CD14-positive monocyte (primary cell): Measurements from ENCODE around the gene LRSAM1. TPM values are rescaled to one million over a fixed set of nuclear protein-coding genes. Genes with fewer than 3 reads are reported as not detected.

Source experiments
- DNase-seq, 3 donors: peaks; one replicate each; pipeline ENCODE4 v3.0.0-alpha.2; 2011 to 2022
- H2AFZ ChIP-seq: 2 replicates; pipeline ENCODE4 v1.6.0; 2012; ENCODE audit warnings: mild to moderate bottlenecking, low read depth, low read length, inconsistent platforms; ENCODE audit not compliant: insufficient read depth, poor library complexity, severe bottlenecking
- H3K27ac ChIP-seq, 2 donors: 1 replicate in 1 of 2; 2 replicates in 1 of 2; pipeline ENCODE4 v1.5.1; 2012 to 2013; ENCODE audit warnings: low read length in 2 of 2, control low read depth in 1 of 2, inconsistent platforms in 1 of 2, low read depth in 1 of 2, mild to moderate bottlenecking in 1 of 2
- H3K27me3 ChIP-seq, 2 donors: one replicate each; pipeline versions ENCODE4 v1.6.0 to v1.6.1; 2011 to 2013; ENCODE audit warnings: low read length in 2 of 2; ENCODE audit not compliant: control insufficient read depth in 2 of 2, insufficient read depth in 2 of 2
- H3K36me3 ChIP-seq, 2 donors: replicated peaks in 1 of 2; 1 replicate in 1 of 2; 2 replicates in 1 of 2; pipeline versions ENCODE4 v1.5.1 to v1.6.1; 2012 to 2013; ENCODE audit warnings: low read length in 2 of 2, control low read depth in 1 of 2, inconsistent platforms in 1 of 2, mild to moderate bottlenecking in 1 of 2; ENCODE audit not compliant: insufficient read depth in 2 of 2, control insufficient read depth in 1 of 2
- H3K4me1 ChIP-seq, 2 donors: 1 replicate in 1 of 2; 2 replicates in 1 of 2; pipeline versions ENCODE4 v1.5.1 to v1.6.1; 2012 to 2013; ENCODE audit warnings: low read length in 2 of 2, control low read depth in 1 of 2, inconsistent platforms in 1 of 2, mild to moderate bottlenecking in 1 of 2, moderate library complexity in 1 of 2; ENCODE audit not compliant: insufficient read depth in 2 of 2, control insufficient read depth in 1 of 2
- H3K4me2 ChIP-seq: replicated peaks from 2 replicates; pipeline ENCODE3; 2012; ENCODE audit warnings: low read length, moderate library complexity, mild to moderate bottlenecking; ENCODE audit not compliant: poor library complexity, severe bottlenecking; ENCODE audit errors: extremely low read depth
- H3K4me3 ChIP-seq, 3 experiments: fragments of 200-600 bp in 1 of 3; sonication (generic) in 1 of 3; replicated peaks in 1 of 3; 1 replicate in 2 of 3; 2 replicates in 1 of 3; pipeline ENCODE4 v1.5.1; 2011 to 2013; ENCODE audit warnings: low read length in 3 of 3, mild to moderate bottlenecking in 3 of 3, control low read depth in 2 of 3, low read depth in 2 of 3, inconsistent platforms in 1 of 3, moderate library complexity in 1 of 3
- H3K79me2 ChIP-seq: 2 replicates; pipeline ENCODE4 v1.6.0; 2012; ENCODE audit warnings: mild to moderate bottlenecking, control low read depth, inconsistent platforms, low read length, moderate library complexity; ENCODE audit not compliant: insufficient read depth
- H3K9ac ChIP-seq: 2 replicates; pipeline ENCODE4 v1.6.0; 2017; ENCODE audit warnings: low read length, mild to moderate bottlenecking; ENCODE audit not compliant: insufficient read depth, poor library complexity, severe bottlenecking
- H3K9me3 ChIP-seq, 2 donors: replicated peaks in 1 of 2; 1 replicate in 1 of 2; 2 replicates in 1 of 2; pipeline versions ENCODE4 v1.5.1 to v1.6.1; 2012 to 2013; ENCODE audit warnings: low read length in 2 of 2, control low read depth in 1 of 2; ENCODE audit not compliant: control insufficient read depth in 1 of 2, insufficient read depth in 1 of 2
- H4K20me1 ChIP-seq: 2 replicates; pipeline ENCODE4 v1.6.0; 2012; ENCODE audit warnings: mild to moderate bottlenecking, low read length, control low read depth, moderate library complexity; ENCODE audit not compliant: insufficient read depth
- H3K27ac Mint-ChIP-seq, 7 donors: one replicate each; pipeline ENCODE4 v1.8.0; 2020; ENCODE audit warnings: mild to moderate bottlenecking in 7 of 7, mixed read lengths in 7 of 7, moderate library complexity in 6 of 7, inconsistent platforms in 2 of 7
- H3K27me3 Mint-ChIP-seq, 3 donors: one replicate each; pipeline ENCODE4 v1.8.0; 2021 to 2022; ENCODE audit warnings: low read depth in 3 of 3, mild to moderate bottlenecking in 3 of 3, mixed read lengths in 3 of 3, moderate library complexity in 3 of 3, inconsistent platforms in 1 of 3
- H3K36me3 Mint-ChIP-seq, 2 donors: one replicate each; pipeline ENCODE4 v1.8.0; 2020; ENCODE audit warnings: mixed read lengths in 2 of 2, inconsistent platforms in 1 of 2, mild to moderate bottlenecking in 1 of 2
- H3K4me1 Mint-ChIP-seq: one replicate; pipeline ENCODE4 v1.8.0; 2020; ENCODE audit warnings: mild to moderate bottlenecking, mixed read lengths
- H3K4me3 Mint-ChIP-seq, 2 donors: one replicate each; pipeline ENCODE4 v1.8.0; 2020; ENCODE audit warnings: mild to moderate bottlenecking in 2 of 2, mixed read lengths in 2 of 2, moderate library complexity in 1 of 2
- H3K9me3 Mint-ChIP-seq, 7 donors: one replicate each; pipeline ENCODE4 v1.8.0; 2020 to 2022; ENCODE audit warnings: mixed read lengths in 7 of 7, mild to moderate bottlenecking in 6 of 7, moderate library complexity in 6 of 7, inconsistent platforms in 2 of 7
- CTCF ChIP-seq: fragments of 200-600 bp; IDR thresholded peaks from one replicate; pipeline ENCODE4 v1.8.0; 2022; ENCODE audit warnings: antibody characterized with exemption, mild to moderate bottlenecking
- WGBS: methylation state at CpG from one replicate; pipeline ENCODE4 v1.1.5; 2013; ENCODE audit warnings: missing lambda C conversion rate; ENCODE audit not compliant: insufficient coverage; 5-methylcytosine and 5-hydroxymethylcytosine counted together
- intact Hi-C, 2 donors: fragments of 100-400 bp; cut with micrococcal nuclease; formaldehyde crosslinking; loops; one replicate each; pipeline versions ENCODE4 v1.15.0 to v1.15.1; 2023
- polyA plus RNA-seq, 3 donors: library from polyadenylated mRNA; depleted of rRNA in 1 of 3; unstranded in 2 of 3; stranded (reverse) in 1 of 3; fragments of 300-500 nt in 2 of 3; fragments of >200 nt in 1 of 3; fragmentation: Illumina TruSeq in 2 of 3; gene quantifications; 1 replicate in 2 of 3; 2 replicates in 1 of 3; pipeline ENCODE4 v1.2.3, GENCODE V29; 2012 to 2021

The LRSAM1 gene
- polyA plus RNA-seq, 3 donors: 6.0 to 19.8 (median 8.2) TPM

- H3K36me3 ChIP-seq: peaks cover 2 to 69% of the 10 kb centered on the region in 2 donors
- Mint-ChIP-seq H3K4me3 (no peak overlapping the region), H3K27ac (peak overlapping the region in 4 of 7 donors; percentile 21 to 79 (median 44)), H3K9me3 (no peaks in the 10 kb centered on the region), H3K36me3 (peaks cover 37 to 58% of the 10 kb centered on the region in 2 donors), H3K4me1 (peaks cover 17% of the 10 kb centered on the region), H3K27me3 (peaks cover 0 to 4% (median 1%) of the 10 kb centered on the region in 3 donors)
- peaks cover 92% of the 10 kb centered on the region for H3K79me2 ChIP-seq
- TF ChIP-seq CTCF: no peak
- H3K27me3 ChIP-seq: no peaks in the 10 kb centered on the region
- no peaks in the 10 kb centered on the region for H3K9me3 ChIP-seq
- DNase-seq: no peak
- H3K4me3 ChIP-seq: no peak overlapping the region
- intact Hi-C loops: no loop called here
- H2AFZ ChIP-seq: no peak overlapping the region
- 95% methylated on average over 10 of the region's 15 CpGs for WGBS
- H3K9ac ChIP-seq: peak overlapping the region; percentile 15
- peaks cover 100% of the 10 kb centered on the region for H4K20me1 ChIP-seq
- H3K4me1 ChIP-seq: peaks cover 0 to 2% of the 10 kb centered on the region in 2 donors
- peak overlapping the region in 1 of 2 donors; percentile 4 for H3K27ac ChIP-seq
- H3K4me2 ChIP-seq: no peak overlapping the region
These were observed 88.8 kb downstream of the LRSAM1 start for GRCh38 chr9:127539982-127540663.

- peaks cover 0 to 4% (median 1%) of the 10 kb centered on the region in 3 donors for H3K27me3 Mint-ChIP-seq
- WGBS: 87% methylated on average over 12 of the region's 13 CpGs
- DNase-seq: no peak
- Histone ChIP-seq H3K36me3 (peaks cover 2 to 64% of the 10 kb centered on the region in 2 donors), H4K20me1 (peaks cover 100% of the 10 kb centered on the region), H3K9ac (peak overlapping the region; percentile 15), H3K9me3 (no peaks in the 10 kb centered on the region), H3K27me3 (no peaks in the 10 kb centered on the region), H2AFZ (no peak overlapping the region), H3K4me3 (no peak overlapping the region), H3K4me1 (peaks cover under 1 to 8% of the 10 kb centered on the region in 2 donors), H3K27ac (peak overlapping the region in 1 of 2 donors; percentile 3), H3K4me2 (no peak overlapping the region), H3K79me2 (peaks cover 92% of the 10 kb centered on the region)
- no peak overlapping the region for H3K4me3 Mint-ChIP-seq
- H3K27ac Mint-ChIP-seq: peak overlapping the region in 2 of 7 donors; percentile 61 to 79
- intact Hi-C loops: no loop called here
- no peaks in the 10 kb centered on the region for H3K9me3 Mint-ChIP-seq
- peaks cover 35 to 57% of the 10 kb centered on the region in 2 donors for H3K36me3 Mint-ChIP-seq
- TF ChIP-seq CTCF: no peak
- peaks cover 21% of the 10 kb centered on the region for H3K4me1 Mint-ChIP-seq
These were observed 89.3 kb downstream of the LRSAM1 start for GRCh38 chr9:127540664-127541041.
